ENCODE results near the gene PLXNA4.

DNA sequence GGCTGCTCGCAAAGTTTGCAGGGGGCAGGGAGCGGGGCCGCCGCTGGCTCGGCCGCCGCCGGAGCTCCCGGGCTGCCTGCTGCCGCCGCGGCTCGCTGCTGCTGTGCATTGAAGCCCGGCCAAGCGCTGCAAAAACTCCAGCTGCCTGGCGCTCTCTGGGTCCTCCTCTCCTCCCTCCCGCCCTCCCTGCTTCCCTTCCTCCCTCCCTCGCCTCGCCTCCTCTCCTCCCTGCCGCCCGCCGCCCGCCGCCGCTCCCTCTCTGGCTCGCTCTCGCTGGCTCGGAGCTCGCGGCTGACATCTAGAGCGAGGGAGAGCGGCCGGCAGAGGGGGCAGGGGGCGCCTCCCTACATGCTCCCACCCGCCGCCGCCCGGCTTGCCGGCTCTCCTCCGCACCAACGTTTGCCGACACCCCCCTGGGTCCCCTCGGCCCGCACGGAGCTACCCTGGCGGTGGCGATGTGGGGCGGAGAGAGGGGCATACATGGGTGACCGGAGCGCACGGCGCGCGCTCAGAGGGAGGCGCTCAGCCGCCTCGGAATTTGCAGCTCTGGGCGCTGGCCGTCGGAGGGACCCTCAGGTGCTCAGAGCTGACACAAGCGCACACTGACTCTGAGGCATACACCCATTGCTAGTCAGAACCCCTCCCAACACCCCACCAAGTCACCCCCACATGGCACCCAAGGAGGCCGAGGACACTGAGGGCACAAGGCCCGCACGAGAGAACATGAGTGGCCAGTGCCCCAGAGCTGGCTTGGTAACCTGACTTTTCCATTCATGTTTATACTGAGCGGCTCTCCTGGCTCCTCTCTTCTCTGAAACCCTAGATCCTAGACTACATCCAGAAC lies 1.2 kb upstream of the PLXNA4 start:
- TF ChIP-seq, protein P1, sequence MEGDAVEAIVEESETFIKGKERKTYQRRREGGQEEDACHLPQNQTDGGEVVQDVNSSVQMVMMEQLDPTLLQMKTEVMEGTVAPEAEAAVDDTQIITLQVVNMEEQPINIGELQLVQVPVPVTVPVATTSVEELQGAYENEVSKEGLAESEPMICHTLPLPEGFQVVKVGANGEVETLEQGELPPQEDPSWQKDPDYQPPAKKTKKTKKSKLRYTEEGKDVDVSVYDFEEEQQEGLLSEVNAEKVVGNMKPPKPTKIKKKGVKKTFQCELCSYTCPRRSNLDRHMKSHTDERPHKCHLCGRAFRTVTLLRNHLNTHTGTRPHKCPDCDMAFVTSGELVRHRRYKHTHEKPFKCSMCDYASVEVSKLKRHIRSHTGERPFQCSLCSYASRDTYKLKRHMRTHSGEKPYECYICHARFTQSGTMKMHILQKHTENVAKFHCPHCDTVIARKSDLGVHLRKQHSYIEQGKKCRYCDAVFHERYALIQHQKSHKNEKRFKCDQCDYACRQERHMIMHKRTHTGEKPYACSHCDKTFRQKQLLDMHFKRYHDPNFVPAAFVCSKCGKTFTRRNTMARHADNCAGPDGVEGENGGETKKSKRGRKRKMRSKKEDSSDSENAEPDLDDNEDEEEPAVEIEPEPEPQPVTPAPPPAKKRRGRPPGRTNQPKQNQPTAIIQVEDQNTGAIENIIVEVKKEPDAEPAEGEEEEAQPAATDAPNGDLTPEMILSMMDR (IDR thresholded peaks at IDR 0.05; ENCODE audit: insufficient read depth, low read depth, low read length) = no peak
- TF ChIP-seq EZH2 (IDR thresholded peaks at IDR 0.05; ENCODE audit: insufficient read depth, low read length) = peak; percentile 58

Measured in astrocyte (in vitro differentiated cells and primary cell).